Progenitor cell of endocrine pancreas (in vitro differentiated cells): ENCODE data around the gene MIX23. TPM values are rescaled to one million over a fixed set of nuclear protein-coding genes. Genes with fewer than 3 reads are reported as not detected.

Experiments used
- DNase-seq: peaks from one replicate; pipeline ENCODE4 v3.0.0; 2021; ENCODE audit warnings: low spot score; ENCODE audit not compliant: unreplicated experiment
- H3K27ac Mint-ChIP-seq: 2 replicates; pipeline ENCODE4 v1.8.0; 2021; ENCODE audit warnings: mild to moderate bottlenecking, moderate library complexity, mixed read lengths
- H3K27me3 Mint-ChIP-seq: 2 replicates; pipeline ENCODE4 v1.8.0; 2021; ENCODE audit warnings: mixed read lengths
- H3K36me3 Mint-ChIP-seq: 2 replicates; pipeline ENCODE4 v1.8.0; 2022; ENCODE audit warnings: mixed read lengths; ENCODE audit not compliant: insufficient read depth
- H3K4me1 Mint-ChIP-seq: 2 replicates; pipeline ENCODE4 v1.8.0; 2021; ENCODE audit warnings: low read depth, mixed read lengths
- H3K4me3 Mint-ChIP-seq: 2 replicates; pipeline ENCODE4 v1.8.0; 2021; ENCODE audit warnings: low read depth, mild to moderate bottlenecking, moderate library complexity, mixed read lengths
- H3K9me3 Mint-ChIP-seq: 2 replicates; pipeline ENCODE4 v1.8.0; 2021; ENCODE audit warnings: low read depth, mixed read lengths
- total RNA-seq: library from RNA; stranded (reverse); gene quantifications from 2 replicates; pipeline ENCODE4 v1.2.1, GENCODE V29; 2021
- TF ChIP-seq, protein P1 (sequence below): fragments of 200-600 bp; sonication (generic); IDR thresholded peaks from one replicate; pipeline ENCODE4 v1.5.0; 2021; ENCODE audit warnings: antibody characterized with exemption, mild to moderate bottlenecking; ENCODE audit not compliant: unreplicated experiment

The MIX23 gene
- total RNA-seq, 1 donor from 2014 or later = 53.5 TPM

DNA sequence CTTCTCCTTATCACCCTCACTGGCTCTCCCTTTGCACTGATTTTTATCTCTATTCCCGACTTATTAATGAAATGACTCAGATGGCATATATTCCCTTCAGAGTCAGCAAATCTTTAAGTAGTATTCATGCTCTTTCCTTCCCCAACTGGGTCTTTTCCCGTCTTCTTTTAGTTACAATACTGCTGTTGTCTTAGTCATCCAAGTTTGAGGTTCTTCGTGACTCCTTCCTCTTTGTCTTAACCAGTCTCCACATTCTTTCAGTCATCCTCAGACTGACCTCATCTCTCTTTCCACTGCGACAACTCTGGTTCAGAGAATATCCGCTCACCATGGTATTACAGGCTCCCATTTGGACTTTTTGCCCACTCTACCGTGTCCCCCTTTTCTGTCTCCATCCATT is 20.5 kb upstream of the MIX23 start:
- no peaks in the 10 kb centered on the region for H3K9me3 Mint-ChIP-seq
- H3K4me3 Mint-ChIP-seq = no peak overlapping the region
- no peaks in the 10 kb centered on the region for H3K4me1 Mint-ChIP-seq
- H3K36me3 Mint-ChIP-seq = peaks cover 7% of the 10 kb centered on the region
- no peaks in the 10 kb centered on the region for H3K27me3 Mint-ChIP-seq
- TF ChIP-seq, protein P1, sequence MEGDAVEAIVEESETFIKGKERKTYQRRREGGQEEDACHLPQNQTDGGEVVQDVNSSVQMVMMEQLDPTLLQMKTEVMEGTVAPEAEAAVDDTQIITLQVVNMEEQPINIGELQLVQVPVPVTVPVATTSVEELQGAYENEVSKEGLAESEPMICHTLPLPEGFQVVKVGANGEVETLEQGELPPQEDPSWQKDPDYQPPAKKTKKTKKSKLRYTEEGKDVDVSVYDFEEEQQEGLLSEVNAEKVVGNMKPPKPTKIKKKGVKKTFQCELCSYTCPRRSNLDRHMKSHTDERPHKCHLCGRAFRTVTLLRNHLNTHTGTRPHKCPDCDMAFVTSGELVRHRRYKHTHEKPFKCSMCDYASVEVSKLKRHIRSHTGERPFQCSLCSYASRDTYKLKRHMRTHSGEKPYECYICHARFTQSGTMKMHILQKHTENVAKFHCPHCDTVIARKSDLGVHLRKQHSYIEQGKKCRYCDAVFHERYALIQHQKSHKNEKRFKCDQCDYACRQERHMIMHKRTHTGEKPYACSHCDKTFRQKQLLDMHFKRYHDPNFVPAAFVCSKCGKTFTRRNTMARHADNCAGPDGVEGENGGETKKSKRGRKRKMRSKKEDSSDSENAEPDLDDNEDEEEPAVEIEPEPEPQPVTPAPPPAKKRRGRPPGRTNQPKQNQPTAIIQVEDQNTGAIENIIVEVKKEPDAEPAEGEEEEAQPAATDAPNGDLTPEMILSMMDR = no peak
- no peak for DNase-seq
- no peak overlapping the region for H3K27ac Mint-ChIP-seq

DNA sequence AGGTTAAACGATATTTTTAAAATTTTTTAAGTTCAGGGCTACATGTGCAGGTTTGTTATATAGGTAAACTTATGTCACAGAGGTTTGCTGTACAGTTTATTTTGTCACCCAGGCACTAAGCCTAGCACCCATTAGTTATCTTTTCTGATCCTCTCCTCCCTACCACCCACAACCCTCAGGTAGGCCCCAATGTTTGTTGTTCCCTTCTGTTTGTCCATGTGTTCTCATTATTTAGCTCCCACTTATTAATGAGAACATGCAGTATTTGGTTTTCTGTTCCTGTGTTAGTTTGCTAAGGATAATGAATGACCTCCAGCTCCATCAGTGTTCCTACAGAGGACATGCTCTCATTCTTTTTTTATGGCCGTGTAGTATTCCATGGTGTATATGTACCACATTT is 15.9 kb upstream of the MIX23 start:
- DNase-seq = no peak
- Mint-ChIP-seq H3K27ac (no peak overlapping the region), H3K27me3 (no peaks in the 10 kb centered on the region), H3K9me3 (no peaks in the 10 kb centered on the region), H3K4me3 (no peak overlapping the region), H3K36me3 (no peaks in the 10 kb centered on the region), H3K4me1 (peaks cover 11% of the 10 kb centered on the region)
- TF ChIP-seq, protein P1 = no peak

DNA sequence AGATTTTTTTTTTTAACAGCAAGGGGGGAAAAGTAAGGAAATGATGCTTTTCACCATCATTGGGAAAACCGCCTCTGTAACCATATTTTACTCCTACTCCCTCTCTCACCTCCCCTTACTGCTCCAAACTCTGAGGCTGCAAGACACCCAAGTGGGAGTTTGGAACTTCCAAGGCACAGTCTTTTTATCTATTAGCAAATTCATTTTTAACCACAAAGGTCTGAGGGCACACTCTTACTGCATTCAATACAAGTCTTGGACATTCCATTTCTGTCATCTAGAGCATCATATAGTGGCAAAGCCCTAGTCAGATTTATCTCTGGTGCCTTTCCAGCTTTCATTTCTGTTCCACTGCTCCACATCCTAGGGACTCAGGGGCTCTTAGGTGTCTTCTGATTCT is 14.2 kb upstream of the MIX23 start:
- TF ChIP-seq, protein P1 = no peak
- Mint-ChIP-seq H3K27ac (peak overlapping the region; percentile 25), H3K27me3 (no peaks in the 10 kb centered on the region), H3K36me3 (no peaks in the 10 kb centered on the region), H3K4me1 (peaks cover 27% of the 10 kb centered on the region), H3K9me3 (no peaks in the 10 kb centered on the region), H3K4me3 (no peak overlapping the region)
- no peak for DNase-seq

DNA sequence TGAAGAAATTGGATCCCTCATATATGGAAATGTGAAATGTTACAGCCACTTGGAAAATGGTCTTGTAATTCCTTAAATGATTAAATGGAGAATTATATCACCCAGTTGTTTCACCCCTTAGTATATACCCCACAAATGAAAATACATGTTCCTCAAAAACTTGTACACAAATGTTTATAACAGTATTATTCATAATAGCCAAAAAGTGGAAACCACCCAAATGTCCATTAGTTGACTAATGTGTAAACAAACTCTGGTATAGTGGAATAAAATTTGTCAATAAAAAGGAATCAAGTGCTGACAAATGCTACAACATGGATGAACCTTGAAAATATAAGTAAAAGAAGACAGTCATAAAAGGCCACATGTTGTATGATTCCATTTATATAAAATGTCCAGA is 13.5 kb upstream of the MIX23 start:
- H3K36me3 Mint-ChIP-seq = no peaks in the 10 kb centered on the region
- peaks cover 34% of the 10 kb centered on the region for H3K4me1 Mint-ChIP-seq
- no peaks in the 10 kb centered on the region for H3K27me3 Mint-ChIP-seq
- TF ChIP-seq, protein P1 = no peak
- no peaks in the 10 kb centered on the region for H3K9me3 Mint-ChIP-seq
- DNase-seq = no peak
- H3K4me3 Mint-ChIP-seq = no peak overlapping the region
- H3K27ac Mint-ChIP-seq = no peak overlapping the region

DNA sequence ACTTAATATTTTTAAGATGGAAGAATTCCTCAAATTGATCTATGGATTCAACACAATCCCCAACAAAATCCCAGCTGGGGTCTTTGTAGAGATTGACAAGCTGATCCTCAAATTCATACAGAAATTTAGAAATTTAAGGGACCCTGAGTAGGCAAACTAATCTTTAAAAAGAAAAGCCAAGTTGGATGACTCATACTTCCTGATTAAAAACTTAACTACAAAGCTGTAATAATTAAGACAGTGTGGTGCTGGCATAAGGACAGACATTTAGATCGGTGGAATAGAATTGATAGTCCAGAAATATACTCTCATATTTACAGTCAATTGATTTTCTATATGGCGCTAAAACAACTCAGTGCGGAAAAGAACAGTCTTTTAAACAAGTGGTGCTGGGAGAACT is 12.6 kb upstream of the MIX23 start:
- Mint-ChIP-seq H3K4me3 (no peak overlapping the region), H3K4me1 (peaks cover 35% of the 10 kb centered on the region), H3K27me3 (no peaks in the 10 kb centered on the region), H3K9me3 (no peaks in the 10 kb centered on the region), H3K36me3 (no peaks in the 10 kb centered on the region), H3K27ac (no peak overlapping the region)
- TF ChIP-seq, protein P1 = no peak
- DNase-seq = no peak
